Nephron (organoid): ENCODE measurements around the gene VPREB1.
"Not testable (repeated sequence)": the region's sequence is repeated elsewhere in the genome, so short reads cannot be mapped to it uniquely, and the experiment has no call there.

Source experiments
- H3K27ac Mint-ChIP-seq, 3 experiments: 2 replicates each; pipeline ENCODE4 v1.8.0; 2020; ENCODE audit warnings: mixed read lengths in 3 of 3, mild to moderate bottlenecking in 2 of 3, moderate library complexity in 1 of 3
- H3K27me3 Mint-ChIP-seq: 2 replicates; pipeline ENCODE4 v1.8.0; 2021; ENCODE audit warnings: low read depth, mild to moderate bottlenecking, moderate library complexity, mixed read lengths
- H3K36me3 Mint-ChIP-seq: 2 replicates; pipeline ENCODE4 v1.8.0; 2020; ENCODE audit warnings: low read depth, mixed read lengths
- H3K4me1 Mint-ChIP-seq: 2 replicates; pipeline ENCODE4 v1.8.0; 2020; ENCODE audit warnings: mixed read lengths
- H3K4me3 Mint-ChIP-seq, 3 experiments: 2 replicates each; pipeline ENCODE4 v1.8.0; 2020; ENCODE audit warnings: mild to moderate bottlenecking in 3 of 3, mixed read lengths in 3 of 3, moderate library complexity in 2 of 3
- H3K9me3 Mint-ChIP-seq: 2 replicates; pipeline ENCODE4 v1.8.0; 2020; ENCODE audit warnings: mixed read lengths
- TF ChIP-seq, protein P1 (sequence below), 3 experiments: fragments of 200-600 bp; sonication (generic); IDR thresholded peaks; one replicate each; pipeline ENCODE4 v1.5.0; 2021; ENCODE audit warnings: antibody characterized with exemption in 3 of 3; ENCODE audit not compliant: unreplicated experiment in 3 of 3

Gene VPREB1

DNA sequence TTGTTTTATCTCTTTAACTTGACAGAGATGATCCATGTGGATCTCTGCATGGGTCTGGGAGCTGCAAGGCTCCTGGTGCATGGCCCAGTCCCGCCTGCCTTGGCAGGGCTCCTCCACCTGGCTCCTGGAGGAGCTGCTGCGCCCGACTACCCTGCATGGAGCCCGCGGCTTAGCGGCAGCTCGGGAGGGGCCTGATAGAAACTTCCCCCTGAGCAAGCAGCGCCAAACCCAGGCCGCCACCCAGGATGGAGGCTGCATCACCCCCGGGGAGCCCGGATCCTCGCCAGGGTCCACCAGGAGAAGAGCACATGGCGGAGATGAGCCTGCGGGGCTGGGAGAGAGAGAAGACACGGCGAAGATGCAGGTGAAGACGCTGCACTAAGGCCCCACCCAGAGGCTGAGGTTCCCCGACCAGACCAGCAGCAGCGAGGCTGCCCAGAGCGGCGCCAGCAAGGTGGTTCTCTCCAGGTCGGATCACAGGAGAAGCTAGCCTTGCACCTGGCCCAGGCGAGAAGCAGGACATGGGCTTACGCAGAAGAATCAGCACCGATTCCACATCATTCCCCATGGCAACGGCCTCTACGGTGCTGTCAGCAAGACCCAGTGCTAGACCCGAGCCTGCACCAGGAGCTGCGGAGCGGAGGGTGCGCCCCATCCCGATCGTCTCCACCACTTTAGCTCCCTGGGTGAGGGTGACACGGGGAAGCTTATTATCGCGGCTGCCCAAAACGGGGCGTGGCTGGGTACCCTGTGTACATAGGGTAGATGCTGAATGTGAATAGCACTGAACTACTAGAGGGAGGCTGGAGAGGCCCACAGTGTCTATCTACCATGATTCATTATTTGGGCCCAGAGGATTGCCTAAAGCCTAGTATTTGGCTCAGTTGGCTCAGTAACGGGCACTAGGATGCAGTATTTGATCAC lies 41.3 kb upstream of the VPREB1 start:
- Mint-ChIP-seq H3K4me3 (no peak overlapping the region), H3K9me3 (no peaks in the 10 kb centered on the region), H3K27me3 (peaks cover 88% of the 10 kb centered on the region), H3K4me1 (no peaks in the 10 kb centered on the region), H3K27ac (no peak overlapping the region), H3K36me3 (no peaks in the 10 kb centered on the region)
- TF ChIP-seq, protein P1, sequence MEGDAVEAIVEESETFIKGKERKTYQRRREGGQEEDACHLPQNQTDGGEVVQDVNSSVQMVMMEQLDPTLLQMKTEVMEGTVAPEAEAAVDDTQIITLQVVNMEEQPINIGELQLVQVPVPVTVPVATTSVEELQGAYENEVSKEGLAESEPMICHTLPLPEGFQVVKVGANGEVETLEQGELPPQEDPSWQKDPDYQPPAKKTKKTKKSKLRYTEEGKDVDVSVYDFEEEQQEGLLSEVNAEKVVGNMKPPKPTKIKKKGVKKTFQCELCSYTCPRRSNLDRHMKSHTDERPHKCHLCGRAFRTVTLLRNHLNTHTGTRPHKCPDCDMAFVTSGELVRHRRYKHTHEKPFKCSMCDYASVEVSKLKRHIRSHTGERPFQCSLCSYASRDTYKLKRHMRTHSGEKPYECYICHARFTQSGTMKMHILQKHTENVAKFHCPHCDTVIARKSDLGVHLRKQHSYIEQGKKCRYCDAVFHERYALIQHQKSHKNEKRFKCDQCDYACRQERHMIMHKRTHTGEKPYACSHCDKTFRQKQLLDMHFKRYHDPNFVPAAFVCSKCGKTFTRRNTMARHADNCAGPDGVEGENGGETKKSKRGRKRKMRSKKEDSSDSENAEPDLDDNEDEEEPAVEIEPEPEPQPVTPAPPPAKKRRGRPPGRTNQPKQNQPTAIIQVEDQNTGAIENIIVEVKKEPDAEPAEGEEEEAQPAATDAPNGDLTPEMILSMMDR (IDR thresholded peaks at IDR 0.05; ENCODE audit: unreplicated experiment in 3 of 3), result no peak

DNA sequence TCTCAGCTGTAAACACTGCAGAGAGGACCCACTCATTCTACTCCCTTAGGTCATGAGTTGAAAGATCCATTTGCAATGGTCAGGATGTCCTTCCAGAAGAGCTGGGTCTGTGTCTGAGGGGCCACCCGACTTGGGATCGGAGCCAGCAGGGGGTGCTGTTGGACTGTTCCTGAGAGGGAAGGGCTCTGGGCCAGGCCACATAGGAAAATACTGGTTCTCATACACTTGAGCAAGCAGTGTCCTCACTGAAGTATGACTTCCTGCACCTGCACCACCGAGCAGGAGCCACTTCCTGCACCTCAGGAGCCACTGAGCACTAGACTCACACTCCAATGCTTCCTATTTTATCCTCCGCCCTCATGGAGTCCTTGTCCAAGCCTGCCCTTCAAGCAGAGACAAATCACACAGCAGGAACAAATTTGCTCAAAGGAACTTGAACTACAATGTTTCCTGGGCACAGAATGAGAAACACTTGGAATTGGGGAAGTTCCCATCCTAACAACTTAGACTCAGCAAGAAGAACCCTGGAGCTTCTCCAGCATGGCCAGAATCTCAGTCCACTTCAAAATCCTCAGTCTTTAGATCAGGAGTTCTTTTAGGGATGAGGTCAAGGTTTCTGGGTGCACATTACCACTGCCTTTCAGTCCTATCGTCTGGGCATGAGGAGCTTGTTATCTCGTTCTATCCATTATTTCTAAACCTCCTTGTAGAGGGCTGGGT lies 36.6 kb upstream of the VPREB1 start:
- Mint-ChIP-seq H3K4me3 (no peak overlapping the region), H3K9me3 (no peaks in the 10 kb centered on the region), H3K27ac (no peak overlapping the region), H3K27me3 (peaks cover 80% of the 10 kb centered on the region), H3K4me1 (no peaks in the 10 kb centered on the region), H3K36me3 (no peaks in the 10 kb centered on the region)
- TF ChIP-seq, protein P1 (IDR thresholded peaks at IDR 0.05; ENCODE audit: unreplicated experiment in 3 of 3), result peak; percentile 54 to 59 (median 56)

DNA sequence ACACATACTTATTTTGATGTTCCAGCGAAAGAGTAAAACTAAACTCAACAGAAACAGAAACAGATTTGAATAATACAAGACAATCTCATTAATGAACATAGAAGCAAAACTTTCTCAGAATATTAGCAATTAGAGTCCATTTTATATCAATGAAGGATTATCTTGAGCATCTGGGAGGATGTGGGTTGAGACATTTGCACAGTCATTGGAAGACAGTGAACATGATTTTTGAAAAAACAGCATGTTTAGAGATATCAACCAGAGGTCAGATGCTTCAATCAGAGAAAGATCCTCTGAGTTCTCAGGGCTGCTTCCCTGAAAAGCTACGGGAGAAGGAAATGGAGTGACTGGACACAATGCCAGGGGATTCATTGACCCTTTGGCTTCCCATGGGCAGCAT lies 35.9 kb upstream of the VPREB1 start:
- no peak overlapping the region for H3K27ac Mint-ChIP-seq
- H3K4me3 Mint-ChIP-seq, result no peak overlapping the region
- no peaks in the 10 kb centered on the region for H3K36me3 Mint-ChIP-seq
- H3K4me1 Mint-ChIP-seq, result peaks cover 5% of the 10 kb centered on the region
- TF ChIP-seq, protein P1 (IDR thresholded peaks at IDR 0.05; ENCODE audit: unreplicated experiment in 3 of 3), result no peak
- no peaks in the 10 kb centered on the region for H3K9me3 Mint-ChIP-seq
- peaks cover 80% of the 10 kb centered on the region for H3K27me3 Mint-ChIP-seq

DNA sequence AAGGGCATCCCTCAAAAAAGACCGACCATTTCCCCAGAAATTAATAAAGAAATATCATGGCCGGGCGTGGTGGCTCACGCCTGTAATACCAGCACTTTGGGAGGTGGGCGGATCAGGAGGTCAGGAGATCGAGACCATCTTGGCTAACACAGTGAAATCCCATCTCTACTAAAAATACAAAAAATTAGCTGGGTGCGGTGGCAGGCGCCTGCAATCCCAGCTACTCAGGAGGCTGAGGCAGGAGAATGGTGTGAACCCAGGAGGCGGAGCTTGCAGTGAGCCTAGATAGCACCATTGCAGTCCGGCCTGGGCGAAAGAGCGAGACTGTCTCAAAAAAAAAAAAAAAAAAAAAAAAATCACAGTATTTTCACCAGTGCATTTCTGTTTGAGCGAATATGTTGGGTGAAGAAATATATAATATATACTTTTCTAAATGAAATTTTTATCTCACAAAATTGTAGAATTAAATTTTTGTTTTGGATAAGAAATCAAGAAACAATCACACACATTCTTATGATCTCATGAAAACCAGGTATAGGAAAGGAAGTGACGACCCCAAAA lies 35.4 kb upstream of the VPREB1 start:
- peaks cover 80% of the 10 kb centered on the region for H3K27me3 Mint-ChIP-seq
- H3K4me3 Mint-ChIP-seq, H3K36me3 Mint-ChIP-seq, H3K9me3 Mint-ChIP-seq, H3K27ac Mint-ChIP-seq, H3K4me1 Mint-ChIP-seq: not testable (repeated sequence)

DNA sequence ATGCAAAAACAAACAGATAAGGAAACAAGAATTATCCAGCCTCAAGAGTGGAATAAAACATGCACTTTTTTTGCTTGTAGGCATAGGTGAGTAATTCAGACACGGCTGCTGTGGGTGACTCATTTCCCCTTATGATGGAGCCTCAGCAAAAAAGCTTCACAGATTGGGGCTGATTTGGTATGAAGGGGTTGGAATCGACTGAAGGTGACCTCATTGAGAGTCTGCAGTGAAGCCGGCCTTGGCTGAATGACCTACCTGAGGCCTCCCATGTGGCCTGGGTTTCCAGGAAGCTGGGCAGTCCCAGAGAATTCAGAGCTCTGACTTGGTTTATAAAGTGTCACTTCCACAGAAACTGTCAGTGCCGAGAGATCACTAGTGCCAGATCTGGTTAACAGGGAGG lies 34.2 kb upstream of the VPREB1 start:
- no peaks in the 10 kb centered on the region for H3K9me3 Mint-ChIP-seq

More for the DNA sequence above, 34.2 kb upstream of the VPREB1 start:
- H3K27me3 Mint-ChIP-seq, result peaks cover 78% of the 10 kb centered on the region
- H3K36me3 Mint-ChIP-seq, result no peaks in the 10 kb centered on the region
- TF ChIP-seq, protein P1 (IDR thresholded peaks at IDR 0.05; ENCODE audit: unreplicated experiment in 3 of 3), result no peak
- H3K4me1 Mint-ChIP-seq, result peaks cover 5% of the 10 kb centered on the region
- no peak overlapping the region for H3K4me3 Mint-ChIP-seq
- H3K27ac Mint-ChIP-seq, result no peak overlapping the region
